Measurements from ENCODE around the gene APBA3. TPM values are rescaled to one million over a fixed set of nuclear protein-coding genes. Genes with fewer than 3 reads are reported as not detected.

Gene APBA3
- total and polyA plus RNA-seq, 2 donors (not counting 1 experiment from before 2014, with no cell fraction given), result 2.7 to 22.3 TPM

GRCh38 chr19:3708207-3708931 lies 53.1 kb downstream of the APBA3 start, which contains the start of gene TJP3:
TSS of gene TJP3 (plus strand) at chr19:3708384. CDS start at chr19:3728433, 20,049 bp downstream.
- no peak within 1 kb of the TSS for H3K27ac ChIP-seq (ENCODE audit: insufficient read depth, low read length)
- H3K4me1 ChIP-seq (ENCODE audit: control insufficient read depth, extremely low read depth, insufficient read depth, low read length), result no peaks in the 10 kb centered on the region
- no peaks in the 10 kb centered on the region for H3K36me3 ChIP-seq (ENCODE audit: control insufficient read depth, insufficient read depth, low read length)
- peaks cover 14% of the 10 kb centered on the region for H3K27me3 ChIP-seq (ENCODE audit: control insufficient read depth, insufficient read depth, low read length)
- no peaks in the 10 kb centered on the region for H3K79me2 ChIP-seq (ENCODE audit: control insufficient read depth, insufficient read depth, low read length)
- TF ChIP-seq, protein P1, sequence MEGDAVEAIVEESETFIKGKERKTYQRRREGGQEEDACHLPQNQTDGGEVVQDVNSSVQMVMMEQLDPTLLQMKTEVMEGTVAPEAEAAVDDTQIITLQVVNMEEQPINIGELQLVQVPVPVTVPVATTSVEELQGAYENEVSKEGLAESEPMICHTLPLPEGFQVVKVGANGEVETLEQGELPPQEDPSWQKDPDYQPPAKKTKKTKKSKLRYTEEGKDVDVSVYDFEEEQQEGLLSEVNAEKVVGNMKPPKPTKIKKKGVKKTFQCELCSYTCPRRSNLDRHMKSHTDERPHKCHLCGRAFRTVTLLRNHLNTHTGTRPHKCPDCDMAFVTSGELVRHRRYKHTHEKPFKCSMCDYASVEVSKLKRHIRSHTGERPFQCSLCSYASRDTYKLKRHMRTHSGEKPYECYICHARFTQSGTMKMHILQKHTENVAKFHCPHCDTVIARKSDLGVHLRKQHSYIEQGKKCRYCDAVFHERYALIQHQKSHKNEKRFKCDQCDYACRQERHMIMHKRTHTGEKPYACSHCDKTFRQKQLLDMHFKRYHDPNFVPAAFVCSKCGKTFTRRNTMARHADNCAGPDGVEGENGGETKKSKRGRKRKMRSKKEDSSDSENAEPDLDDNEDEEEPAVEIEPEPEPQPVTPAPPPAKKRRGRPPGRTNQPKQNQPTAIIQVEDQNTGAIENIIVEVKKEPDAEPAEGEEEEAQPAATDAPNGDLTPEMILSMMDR (conservative IDR thresholded peaks at IDR 0.05 in 1 of 2, IDR thresholded peaks at IDR 0.05 in 1 of 2; ENCODE audit: low read depth in 1 of 2, low read length in 2 of 2), result no peak
- TF ChIP-seq EZH2 (IDR thresholded peaks at IDR 0.05; ENCODE audit: low read length, missing control alignments), result no peak
- peak in 1 of 2 donors; percentile 42 for DNase-seq (ENCODE audit: low read depth in 2 of 2)
- no peaks in the 10 kb centered on the region for H4K20me1 ChIP-seq (ENCODE audit: control insufficient read depth, extremely low read depth, insufficient read depth, low read length)
- no peak within 1 kb of the TSS for H3K9ac ChIP-seq (ENCODE audit: insufficient read depth, low read length)
- no peak within 1 kb of the TSS for H3K4me3 ChIP-seq (replicated peaks in 1 of 4; ENCODE audit: control extremely low read depth in 1 of 4, insufficient read depth in 1 of 4, low read depth in 3 of 4, low read length in 4 of 4)
- H3K9me3 ChIP-seq (ENCODE audit: control insufficient read depth, insufficient read depth, low read depth, low read length), result no peaks in the 10 kb centered on the region
- no peak within 1 kb of the TSS for H2AFZ ChIP-seq (ENCODE audit: low read length)
- H3K4me2 ChIP-seq (ENCODE audit: extremely low read depth, insufficient read depth, low read length), result no peak within 1 kb of the TSS

GRCh38 chr19:3707868-3708206 lies 53.7 kb downstream of the APBA3 start:
- Histone ChIP-seq H3K4me3 (replicated peaks in 1 of 4; ENCODE audit: control extremely low read depth in 1 of 4, insufficient read depth in 1 of 4, low read depth in 3 of 4, low read length in 4 of 4) (no peak overlapping the region), H3K79me2 (ENCODE audit: control insufficient read depth, insufficient read depth, low read length) (no peaks in the 10 kb centered on the region), H3K27ac (ENCODE audit: insufficient read depth, low read length) (no peak overlapping the region), H3K9ac (ENCODE audit: insufficient read depth, low read length) (no peak overlapping the region), H3K27me3 (ENCODE audit: control insufficient read depth, insufficient read depth, low read length) (peaks cover 10% of the 10 kb centered on the region), H3K4me2 (ENCODE audit: extremely low read depth, insufficient read depth, low read length) (no peak overlapping the region), H3K4me1 (ENCODE audit: control insufficient read depth, extremely low read depth, insufficient read depth, low read length) (no peaks in the 10 kb centered on the region), H2AFZ (ENCODE audit: low read length) (no peak overlapping the region), H4K20me1 (ENCODE audit: control insufficient read depth, extremely low read depth, insufficient read depth, low read length) (no peaks in the 10 kb centered on the region), H3K9me3 (ENCODE audit: control insufficient read depth, insufficient read depth, low read depth, low read length) (no peaks in the 10 kb centered on the region), H3K36me3 (ENCODE audit: control insufficient read depth, insufficient read depth, low read length) (no peaks in the 10 kb centered on the region)
- no peak for DNase-seq (ENCODE audit: low read depth in 2 of 2)
- TF ChIP-seq, protein P1 (conservative IDR thresholded peaks at IDR 0.05 in 1 of 2, IDR thresholded peaks at IDR 0.05 in 1 of 2; ENCODE audit: low read depth in 1 of 2, low read length in 2 of 2), result no peak
- no peak for TF ChIP-seq EZH2 (IDR thresholded peaks at IDR 0.05; ENCODE audit: low read length, missing control alignments)

DNA sequence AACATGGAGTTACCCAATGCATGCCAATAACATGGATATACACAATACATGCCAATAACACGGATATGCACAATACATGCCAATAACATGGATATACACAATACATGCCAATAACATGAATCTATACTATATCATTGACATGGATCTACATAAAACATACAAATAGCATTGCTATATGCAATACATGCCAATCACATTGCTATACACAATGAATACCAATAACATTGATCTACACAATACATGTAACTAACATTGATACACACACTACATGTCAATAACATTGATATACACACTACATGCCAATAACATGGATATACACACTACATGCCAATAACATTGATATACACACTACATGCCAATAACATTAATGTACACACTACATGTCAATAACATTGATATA lies 60.3 kb downstream of the APBA3 start:
- peaks cover 28% of the 10 kb centered on the region for H3K79me2 ChIP-seq (ENCODE audit: control insufficient read depth, insufficient read depth, low read length)
- H4K20me1 ChIP-seq (ENCODE audit: control insufficient read depth, extremely low read depth, insufficient read depth, low read length), result no peaks in the 10 kb centered on the region
- H3K4me3 ChIP-seq (replicated peaks in 1 of 4; ENCODE audit: control extremely low read depth in 1 of 4, insufficient read depth in 1 of 4, low read depth in 3 of 4, low read length in 4 of 4), result no peak overlapping the region
- no peaks in the 10 kb centered on the region for H3K27me3 ChIP-seq (ENCODE audit: control insufficient read depth, insufficient read depth, low read length)
- DNase-seq (ENCODE audit: low read depth in 2 of 2), result no peak
- no peak overlapping the region for H3K27ac ChIP-seq (ENCODE audit: insufficient read depth, low read length)
- no peaks in the 10 kb centered on the region for H3K9me3 ChIP-seq (ENCODE audit: control insufficient read depth, insufficient read depth, low read depth, low read length)
- no peaks in the 10 kb centered on the region for H3K36me3 ChIP-seq (ENCODE audit: control insufficient read depth, insufficient read depth, low read length)
- H3K4me1 ChIP-seq (ENCODE audit: control insufficient read depth, extremely low read depth, insufficient read depth, low read length), result peaks cover 3% of the 10 kb centered on the region
- no peak overlapping the region for H2AFZ ChIP-seq (ENCODE audit: low read length)
- H3K4me2 ChIP-seq (ENCODE audit: extremely low read depth, insufficient read depth, low read length), result no peak overlapping the region
- no peak overlapping the region for H3K9ac ChIP-seq (ENCODE audit: insufficient read depth, low read length)
- TF ChIP-seq EZH2 (IDR thresholded peaks at IDR 0.05; ENCODE audit: low read length, missing control alignments), result no peak
- TF ChIP-seq, protein P1 (conservative IDR thresholded peaks at IDR 0.05 in 1 of 2, IDR thresholded peaks at IDR 0.05 in 1 of 2; ENCODE audit: low read depth in 1 of 2, low read length in 2 of 2), result no peak

Other genes starting within 250 kb of the APBA3 start
- not detected in 2 replicates for gene TEKTIP1, start 222.5 kb downstream of the APBA3 start, total RNA-seq
- gene TEKTIP1, start 222.5 kb downstream of the APBA3 start, polyA plus RNA-seq, result not detected in 2 replicates
- gene MFSD12, start 204.1 kb downstream of the APBA3 start, total RNA-seq, result 69.9 and 79.9 TPM in 2 replicates
- gene MFSD12, start 204.1 kb downstream of the APBA3 start, polyA plus RNA-seq, result 19.9 and 20.6 TPM in 2 replicates
- 55.5 and 63.6 TPM in 2 replicates for gene HMG20B, start 188.7 kb downstream of the APBA3 start, total RNA-seq
- 27.3 and 30.1 TPM in 2 replicates for gene HMG20B, start 188.7 kb downstream of the APBA3 start, polyA plus RNA-seq
- under 0.01 TPM in 2 replicates for gene GIPC3, start 176.2 kb downstream of the APBA3 start, total RNA-seq
- gene GIPC3, start 176.2 kb downstream of the APBA3 start, polyA plus RNA-seq, result 0.20 and 0.60 TPM in 2 replicates
- gene TBXA2R, start 154.8 kb downstream of the APBA3 start, total RNA-seq, result 0.77 and 1.8 TPM in 2 replicates
- gene TBXA2R, start 154.8 kb downstream of the APBA3 start, polyA plus RNA-seq, result 1.1 and 1.3 TPM in 2 replicates
- gene CACTIN, start 134.9 kb downstream of the APBA3 start, total RNA-seq, result 19.7 and 20.0 TPM in 2 replicates
- gene CACTIN, start 134.9 kb downstream of the APBA3 start, polyA plus RNA-seq, result 6.7 and 9.4 TPM in 2 replicates
- 11.3 and 16.7 TPM in 2 replicates for gene PIP5K1C, start 61.2 kb downstream of the APBA3 start, total RNA-seq
- gene PIP5K1C, start 61.2 kb downstream of the APBA3 start, polyA plus RNA-seq, result 8.7 and 12.9 TPM in 2 replicates
- gene TJP3, start 53.3 kb downstream of the APBA3 start, total RNA-seq, result not detected in 2 replicates
- gene TJP3, start 53.3 kb downstream of the APBA3 start, polyA plus RNA-seq, result not detected in 2 replicates
- 42.6 and 45.4 TPM in 2 replicates for gene MRPL54, start 990 bp upstream of the APBA3 start, total RNA-seq
- 29.7 and 32.5 TPM in 2 replicates for gene MRPL54, start 990 bp upstream of the APBA3 start, polyA plus RNA-seq
- not detected in 2 replicates for gene RAX2, start 10.5 kb upstream of the APBA3 start, total RNA-seq
- not detected in 2 replicates for gene RAX2, start 10.5 kb upstream of the APBA3 start, polyA plus RNA-seq
- under 0.01 TPM in 1 of 2 replicates, not detected in the other for gene MATK, start 24.7 kb upstream of the APBA3 start, total RNA-seq
- not detected in 2 replicates for gene MATK, start 24.7 kb upstream of the APBA3 start, polyA plus RNA-seq
- gene ZFR2, start 107.3 kb upstream of the APBA3 start, total RNA-seq, result not detected in 2 replicates
- gene ZFR2, start 107.3 kb upstream of the APBA3 start, polyA plus RNA-seq, result not detected in 2 replicates
- not detected in 2 replicates for gene ATCAY, start 119.0 kb upstream of the APBA3 start, total RNA-seq
- 0.01 and 0.05 TPM in 2 replicates for gene ATCAY, start 119.0 kb upstream of the APBA3 start, polyA plus RNA-seq
- not detected in 2 replicates for gene NMRK2, start 171.4 kb upstream of the APBA3 start, total RNA-seq
- gene NMRK2, start 171.4 kb upstream of the APBA3 start, polyA plus RNA-seq, result not detected in 2 replicates
- 113 and 114 TPM in 2 replicates for gene DAPK3, start 209.4 kb upstream of the APBA3 start, total RNA-seq
- 68.0 and 69.8 TPM in 2 replicates for gene DAPK3, start 209.4 kb upstream of the APBA3 start, polyA plus RNA-seq
- 2,646 and 3,813 TPM in 2 replicates for gene EEF2, start 223.8 kb upstream of the APBA3 start, total RNA-seq
- 976 and 986 TPM in 2 replicates for gene EEF2, start 223.8 kb upstream of the APBA3 start, polyA plus RNA-seq
- 12.1 and 14.9 TPM in 2 replicates for gene PIAS4, start 246.0 kb upstream of the APBA3 start, total RNA-seq
- gene PIAS4, start 246.0 kb upstream of the APBA3 start, polyA plus RNA-seq, result 6.6 and 7.3 TPM in 2 replicates